ENCODE data around the gene SF3A1.

- no peak for TF ChIP-seq CTCF (IDR thresholded peaks at IDR 0.05)
- TF ChIP-seq POLR2A (IDR thresholded peaks at IDR 0.05): no peak
Measured at GRCh38 chr22:30386608-30386959, 29.9 kb upstream of the SF3A1 start.

Measured in heart left ventricle (tissue), 13 donors.